ENCODE measurements around the gene TBCCD1.

The TBCCD1 gene

GRCh38 chr3:186603159-186603558 lies 36.0 kb upstream of the TBCCD1 start:
- peaks cover 5% of the 10 kb centered on the region for H3K27me3 Mint-ChIP-seq
- H3K4me3 Mint-ChIP-seq = no peak overlapping the region
- no peaks in the 10 kb centered on the region for H3K36me3 Mint-ChIP-seq
- H3K9me3 Mint-ChIP-seq = no peaks in the 10 kb centered on the region
- peaks cover 2% of the 10 kb centered on the region for H3K4me1 Mint-ChIP-seq
- ATAC-seq (ENCODE audit: low read depth) (no peak), DNase-seq (ENCODE audit: low spot score in 2 of 2) (no peak)
- H3K27ac Mint-ChIP-seq = no peak overlapping the region

- ATAC-seq (ENCODE audit: low read depth) (no peak), DNase-seq (ENCODE audit: low spot score in 2 of 2) (no peak)
- Mint-ChIP-seq H3K27ac (no peak overlapping the region), H3K9me3 (no peaks in the 10 kb centered on the region), H3K27me3 (peaks cover 9% of the 10 kb centered on the region), H3K4me3 (no peak overlapping the region), H3K4me1 (peaks cover 2% of the 10 kb centered on the region), H3K36me3 (no peaks in the 10 kb centered on the region)
Measured at GRCh38 chr3:186600896-186601295, 33.8 kb upstream of the TBCCD1 start.

- no peaks in the 10 kb centered on the region for H3K36me3 Mint-ChIP-seq
- no peak overlapping the region for H3K4me3 Mint-ChIP-seq
- H3K27me3 Mint-ChIP-seq = peaks cover 8% of the 10 kb centered on the region
- H3K27ac Mint-ChIP-seq = no peak overlapping the region
- no peaks in the 10 kb centered on the region for H3K9me3 Mint-ChIP-seq
- ATAC-seq (ENCODE audit: low read depth) = no peak
- no peak for DNase-seq (ENCODE audit: low spot score in 2 of 2)
- peaks cover 2% of the 10 kb centered on the region for H3K4me1 Mint-ChIP-seq
Measured at GRCh38 chr3:186599785-186600166, 32.6 kb upstream of the TBCCD1 start.

- Mint-ChIP-seq H3K27me3 (peaks cover 6% of the 10 kb centered on the region), H3K4me3 (no peak overlapping the region), H3K27ac (no peak overlapping the region), H3K9me3 (no peaks in the 10 kb centered on the region), H3K4me1 (peaks cover 2% of the 10 kb centered on the region), H3K36me3 (no peaks in the 10 kb centered on the region)
- ATAC-seq (ENCODE audit: low read depth) (no peak), DNase-seq (ENCODE audit: low spot score in 2 of 2) (no peak)
Measured at GRCh38 chr3:186599142-186599784, 32.1 kb upstream of the TBCCD1 start.

- ATAC-seq (ENCODE audit: low read depth) (no peak), DNase-seq (ENCODE audit: low spot score in 2 of 2) (no peak)
- H3K27me3 Mint-ChIP-seq = peaks cover 4% of the 10 kb centered on the region
Measured at GRCh38 chr3:186598794-186599141, 31.6 kb upstream of the TBCCD1 start.

GRCh38 chr3:186598108-186598784 lies 31.1 kb upstream of the TBCCD1 start:
- Mint-ChIP-seq H3K4me1 (peaks cover 2% of the 10 kb centered on the region), H3K27me3 (peaks cover 4% of the 10 kb centered on the region)

More at GRCh38 chr3:186598794-186599141, 31.6 kb upstream of the TBCCD1 start:
- H3K4me3 Mint-ChIP-seq = no peak overlapping the region
- no peaks in the 10 kb centered on the region for H3K36me3 Mint-ChIP-seq
- peaks cover 2% of the 10 kb centered on the region for H3K4me1 Mint-ChIP-seq
- H3K9me3 Mint-ChIP-seq = no peaks in the 10 kb centered on the region
- no peak overlapping the region for H3K27ac Mint-ChIP-seq

GRCh38 chr3:186596568-186597287 lies 29.6 kb upstream of the TBCCD1 start:
- H3K27me3 Mint-ChIP-seq = peaks cover 4% of the 10 kb centered on the region
- no peak for ATAC-seq (ENCODE audit: low read depth)
- no peak for DNase-seq (ENCODE audit: low spot score in 2 of 2)
- no peaks in the 10 kb centered on the region for H3K36me3 Mint-ChIP-seq
- no peaks in the 10 kb centered on the region for H3K4me1 Mint-ChIP-seq
- H3K4me3 Mint-ChIP-seq = no peak overlapping the region
- no peak overlapping the region for H3K27ac Mint-ChIP-seq
- no peaks in the 10 kb centered on the region for H3K9me3 Mint-ChIP-seq

More at GRCh38 chr3:186598108-186598784, 31.1 kb upstream of the TBCCD1 start:
- Mint-ChIP-seq H3K9me3 (no peaks in the 10 kb centered on the region), H3K36me3 (no peaks in the 10 kb centered on the region), H3K27ac (no peak overlapping the region), H3K4me3 (no peak overlapping the region)
- ATAC-seq (ENCODE audit: low read depth) (no peak), DNase-seq (ENCODE audit: low spot score in 2 of 2) (no peak)

- Mint-ChIP-seq H3K27me3 (peaks cover 4% of the 10 kb centered on the region), H3K4me1 (no peaks in the 10 kb centered on the region), H3K36me3 (no peaks in the 10 kb centered on the region), H3K9me3 (no peaks in the 10 kb centered on the region), H3K27ac (no peak overlapping the region), H3K4me3 (no peak overlapping the region)
- ATAC-seq (ENCODE audit: low read depth) (no peak), DNase-seq (ENCODE audit: low spot score in 2 of 2) (no peak)
Measured at GRCh38 chr3:186594591-186595113, 27.5 kb upstream of the TBCCD1 start.

GRCh38 chr3:186593862-186594261 lies 26.7 kb upstream of the TBCCD1 start:
- no peak for DNase-seq (ENCODE audit: low spot score in 2 of 2)
- no peak overlapping the region for H3K27ac Mint-ChIP-seq
- H3K36me3 Mint-ChIP-seq = no peaks in the 10 kb centered on the region
- H3K9me3 Mint-ChIP-seq = no peaks in the 10 kb centered on the region
- ATAC-seq (ENCODE audit: low read depth) = no peak
- no peaks in the 10 kb centered on the region for H3K4me1 Mint-ChIP-seq
- H3K4me3 Mint-ChIP-seq = no peak overlapping the region
- H3K27me3 Mint-ChIP-seq = peaks cover 4% of the 10 kb centered on the region

GRCh38 chr3:186592682-186593081 lies 25.5 kb upstream of the TBCCD1 start:
- no peak for DNase-seq (ENCODE audit: low spot score in 2 of 2)
- Mint-ChIP-seq H3K36me3 (no peaks in the 10 kb centered on the region), H3K9me3 (no peaks in the 10 kb centered on the region), H3K4me3 (no peak overlapping the region), H3K27me3 (peaks cover 4% of the 10 kb centered on the region), H3K4me1 (no peaks in the 10 kb centered on the region), H3K27ac (no peak overlapping the region)
- ATAC-seq (ENCODE audit: low read depth) = no peak

GRCh38 chr3:186590580-186591295 lies 23.6 kb upstream of the TBCCD1 start:
- ATAC-seq (ENCODE audit: low read depth) (no peak), DNase-seq (ENCODE audit: low spot score in 2 of 2) (no peak)
- no peak overlapping the region for H3K4me3 Mint-ChIP-seq
- H3K36me3 Mint-ChIP-seq = peaks cover 3% of the 10 kb centered on the region
- no peaks in the 10 kb centered on the region for H3K27me3 Mint-ChIP-seq
- no peak overlapping the region for H3K27ac Mint-ChIP-seq
- no peaks in the 10 kb centered on the region for H3K4me1 Mint-ChIP-seq
- H3K9me3 Mint-ChIP-seq = no peaks in the 10 kb centered on the region

GRCh38 chr3:186589856-186590579 lies 22.9 kb upstream of the TBCCD1 start:
- H3K27me3 Mint-ChIP-seq = no peaks in the 10 kb centered on the region
- peaks cover 6% of the 10 kb centered on the region for H3K36me3 Mint-ChIP-seq
- H3K9me3 Mint-ChIP-seq = no peaks in the 10 kb centered on the region
- no peaks in the 10 kb centered on the region for H3K4me1 Mint-ChIP-seq
- H3K27ac Mint-ChIP-seq = no peak overlapping the region
- H3K4me3 Mint-ChIP-seq = no peak overlapping the region
- ATAC-seq (ENCODE audit: low read depth) (no peak), DNase-seq (ENCODE audit: low spot score in 2 of 2) (no peak)

- Mint-ChIP-seq H3K4me3 (no peak overlapping the region), H3K36me3 (peaks cover 15% of the 10 kb centered on the region), H3K27ac (no peak overlapping the region), H3K9me3 (no peaks in the 10 kb centered on the region), H3K4me1 (no peaks in the 10 kb centered on the region), H3K27me3 (no peaks in the 10 kb centered on the region)
- no peak for ATAC-seq (ENCODE audit: low read depth)
- DNase-seq (ENCODE audit: low spot score in 2 of 2) = no peak
Measured at GRCh38 chr3:186589121-186589520, 22.0 kb upstream of the TBCCD1 start.

All from memory B cell (primary cell).